HL-60 (cell line): ENCODE results near the gene TMEM63C.

Experiments
- DNase-seq, 2 experiments: peaks; one replicate each; pipeline ENCODE4 v3.0.0-alpha.2; 2010 to 2020; ENCODE audit warnings: low read depth in 1 of 2, low spot score in 1 of 2
- H3K27ac ChIP-seq: fragments of 250-450 bp; sonication (Bioruptor Pico); replicated peaks from 2 replicates; pipeline ENCODE4 v1.5.1; 2020; ENCODE audit warnings: mild to moderate bottlenecking, moderate library complexity
- H3K27me3 ChIP-seq: fragments of 250-450 bp; sonication (Bioruptor Pico); 2 replicates; pipeline ENCODE4 v1.5.1; 2021; ENCODE audit warnings: mild to moderate bottlenecking, moderate library complexity; ENCODE audit not compliant: insufficient read depth, poor library complexity, severe bottlenecking
- H3K4me3 ChIP-seq: replicated peaks from 2 replicates; pipeline ENCODE4 v1.5.1; 2011; ENCODE audit warnings: mild to moderate bottlenecking, control low read depth, low read length; ENCODE audit not compliant: insufficient read depth
- CTCF ChIP-seq: IDR thresholded peaks from one replicate; pipeline ENCODE4 v1.5.1; 2011; ENCODE audit warnings: low read length, control low read depth, inconsistent platforms; ENCODE audit not compliant: insufficient read depth
- GABPA ChIP-seq: IDR thresholded peaks from 2 replicates; pipeline ENCODE4 v1.6.1; 2012; ENCODE audit warnings: low read depth
- POLR2AphosphoS5 ChIP-seq: IDR thresholded peaks from 2 replicates; pipeline ENCODE4 v1.6.1; 2012; ENCODE audit warnings: low read depth
- REST ChIP-seq: IDR thresholded peaks from 2 replicates; pipeline ENCODE4 v1.6.1; 2012; ENCODE audit warnings: low read depth; ENCODE audit not compliant: insufficient replicate concordance
- SPI1 ChIP-seq: IDR thresholded peaks from 2 replicates; pipeline ENCODE4 v1.6.1; 2012; ENCODE audit warnings: low read depth, mild to moderate bottlenecking, borderline replicate concordance

TMEM63C gene

GRCh38 chr14:77246784-77247183, 65.2 kb downstream of the TMEM63C start:
- H3K27me3 ChIP-seq: no peaks in the 10 kb centered on the region
- TF ChIP-seq SPI1 (no peak), CTCF (no peak), GABPA (no peak), POLR2AphosphoS5 (no peak), REST (no peak)

GRCh38 chr14:77248666-77249065, 67.1 kb downstream of the TMEM63C start:
- H3K27ac ChIP-seq: no peak overlapping the region
- no peak overlapping the region for H3K4me3 ChIP-seq
- no peak for DNase-seq
- no peaks in the 10 kb centered on the region for H3K27me3 ChIP-seq
- TF ChIP-seq GABPA (no peak), SPI1 (no peak), CTCF (no peak), POLR2AphosphoS5 (no peak), REST (no peak)

More at GRCh38 chr14:77246784-77247183, 65.2 kb downstream of the TMEM63C start:
- H3K4me3 ChIP-seq: no peak overlapping the region
- H3K27ac ChIP-seq: no peak overlapping the region
- no peak for DNase-seq

- H3K27me3 ChIP-seq: no peaks in the 10 kb centered on the region
- H3K4me3 ChIP-seq: no peak overlapping the region
- H3K27ac ChIP-seq: no peak overlapping the region
- TF ChIP-seq REST (no peak), SPI1 (no peak), POLR2AphosphoS5 (no peak), CTCF (no peak), GABPA (no peak)
- DNase-seq: no peak
Observed at GRCh38 chr14:77249286-77249685, 67.7 kb downstream of the TMEM63C start.
